GM21619 (cell line): ENCODE results near the gene SPPL3.
"Not testable (repeated sequence)": the region's sequence is repeated elsewhere in the genome, so short reads cannot be mapped to it uniquely, and the experiment has no call there.

Source experiments
- ATAC-seq: cut with Tn5 transposase; IDR thresholded peaks from one replicate; pipeline ENCODE4 v1.9.1; 2021; ENCODE audit not compliant: unreplicated experiment

The SPPL3 gene

DNA sequence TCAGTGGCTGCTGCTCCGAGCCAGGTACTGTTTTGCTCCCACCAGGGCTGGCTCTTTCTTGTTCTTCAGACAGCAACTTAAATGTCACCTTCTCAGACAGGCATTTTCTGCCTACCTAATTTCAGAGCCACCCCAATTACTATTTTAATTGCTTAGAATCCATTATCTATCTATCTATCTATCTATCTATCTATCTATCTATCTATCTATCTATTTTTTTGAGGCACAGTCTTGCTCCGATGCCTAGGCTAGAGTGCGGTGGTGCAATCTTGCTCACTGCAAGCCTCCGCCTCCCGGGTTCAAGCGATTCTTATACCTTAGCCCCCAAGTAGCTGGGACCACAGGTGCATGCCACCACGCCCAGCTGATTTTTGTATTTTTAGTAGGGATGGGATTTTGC is 58.5 kb downstream of the SPPL3 start:
- no peak for ATAC-seq

DNA sequence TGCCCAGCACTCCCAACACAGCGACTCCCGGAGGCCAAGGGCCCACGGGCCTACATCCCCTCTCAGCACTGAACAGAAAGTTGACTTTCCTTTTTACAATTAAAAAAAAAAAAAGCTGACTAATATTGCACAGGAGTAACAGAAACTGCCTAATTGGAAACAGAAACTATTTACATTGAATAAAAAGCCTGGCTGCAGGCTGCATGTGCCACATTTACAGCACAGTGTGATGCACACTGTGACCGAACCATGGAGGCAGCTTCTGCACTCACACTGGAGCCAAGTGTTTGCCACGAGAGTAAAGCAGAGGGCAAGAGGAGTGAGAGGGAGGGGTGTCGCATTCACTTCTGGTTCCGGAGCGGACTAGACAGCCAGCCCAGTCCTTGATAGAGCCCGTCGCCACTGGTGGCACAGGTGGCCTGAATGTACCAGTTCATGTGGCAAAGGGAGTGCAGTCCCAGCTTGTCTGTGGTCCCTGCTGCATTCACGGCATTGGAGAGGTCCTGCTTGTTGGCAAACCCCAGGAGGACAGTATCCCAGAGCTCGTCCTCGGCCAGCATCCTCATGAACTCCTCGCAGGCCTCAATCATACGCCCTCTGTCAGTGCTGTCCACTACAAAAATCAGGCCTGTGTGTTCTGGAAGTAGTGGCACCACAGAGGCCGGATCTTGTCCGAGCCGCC is 59.2 kb downstream of the SPPL3 start:
- ATAC-seq, result no peak

DNA sequence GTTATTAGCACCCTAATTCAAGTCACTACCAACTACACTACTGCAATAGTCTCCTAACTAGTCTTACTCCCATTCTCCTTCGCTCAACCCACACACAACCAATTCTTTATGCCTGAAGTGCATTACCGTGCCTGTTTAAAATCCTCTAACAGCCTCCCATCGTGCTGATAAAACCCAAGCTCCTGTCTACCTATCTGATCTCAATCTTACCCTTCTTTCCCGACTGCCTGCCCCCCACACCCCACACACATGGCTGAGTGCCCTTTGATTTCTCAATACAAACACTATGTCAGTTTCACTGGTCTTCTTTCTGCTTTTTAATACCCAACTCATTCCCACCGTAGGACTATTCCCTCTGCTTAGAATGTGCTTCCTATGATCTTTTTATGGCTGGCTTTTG is 59.9 kb downstream of the SPPL3 start:
- ATAC-seq, result no peak

DNA sequence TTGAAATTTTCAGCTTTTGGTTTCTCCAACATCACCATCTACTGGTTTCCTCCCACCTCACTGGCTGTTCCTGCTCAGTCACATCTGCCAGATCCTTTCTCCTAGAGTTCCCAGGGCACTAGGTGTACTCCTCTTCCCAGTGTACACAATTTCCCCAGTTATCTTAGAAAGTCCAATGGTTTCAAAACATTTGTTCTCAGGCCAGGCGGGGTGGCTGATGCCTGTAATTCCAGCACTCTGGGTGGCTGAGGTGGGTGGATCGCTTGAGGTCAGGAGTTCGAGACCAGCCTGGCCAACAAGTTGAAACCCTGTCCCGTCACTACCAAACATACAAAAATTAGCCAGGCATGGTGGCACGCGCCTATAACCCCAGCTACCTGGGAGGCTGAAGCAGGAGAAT is 60.7 kb downstream of the SPPL3 start:
- ATAC-seq, result no peak

DNA sequence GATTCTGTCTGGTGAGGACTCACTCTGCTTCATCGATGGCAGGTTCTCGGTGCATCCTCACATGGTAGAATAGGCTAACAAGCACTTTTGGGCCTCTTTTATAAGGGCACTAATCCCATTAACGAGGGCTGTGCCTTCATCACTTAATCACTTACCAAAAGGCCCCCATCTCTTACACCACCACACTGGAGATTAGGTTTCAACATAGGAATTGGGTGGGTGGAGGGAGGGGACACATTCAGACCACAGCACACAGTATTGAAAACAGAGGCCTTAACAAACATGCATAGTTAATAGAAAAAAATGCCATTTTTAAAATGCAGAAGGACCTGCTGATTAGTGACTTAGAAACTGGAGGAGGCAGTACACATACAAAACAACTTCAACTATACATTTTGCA is 61.6 kb downstream of the SPPL3 start:
- no peak for ATAC-seq

DNA sequence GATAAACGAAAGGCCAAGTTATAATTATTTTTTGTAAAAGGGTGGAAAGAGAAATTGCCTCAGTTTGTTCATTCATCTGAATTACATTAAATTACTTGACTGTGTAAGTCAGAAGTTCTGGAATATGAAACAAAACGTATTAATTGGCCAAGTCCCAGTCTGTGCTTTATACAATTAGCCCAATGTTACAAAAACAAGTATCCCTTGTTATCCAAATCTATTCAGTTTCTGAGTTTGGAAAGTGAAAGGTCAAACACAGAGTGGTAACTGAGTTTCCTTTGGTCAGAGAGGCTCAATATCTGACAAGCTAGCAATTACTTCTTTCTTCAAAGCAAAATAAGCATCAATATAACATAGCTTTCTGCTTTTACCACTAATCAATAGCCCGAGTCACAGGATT is 62.6 kb downstream of the SPPL3 start:
- no peak for ATAC-seq

DNA sequence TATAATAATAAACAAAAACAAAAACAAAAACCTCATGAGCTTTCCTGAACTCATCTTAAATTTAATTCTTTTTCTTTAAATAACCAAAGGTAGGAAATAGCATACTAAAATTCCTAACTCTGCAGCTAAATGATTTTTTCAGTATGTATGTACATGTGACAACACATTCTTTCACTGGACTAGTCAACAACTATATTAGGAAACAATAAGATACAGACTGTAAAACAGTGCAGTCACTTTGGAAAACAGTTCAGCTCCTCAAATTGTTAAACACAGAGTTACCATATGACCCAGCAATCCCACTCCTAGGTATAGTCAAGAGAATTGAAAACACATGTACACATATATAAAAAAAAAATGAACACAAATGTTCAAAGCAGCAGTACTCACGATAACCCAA is 64.7 kb downstream of the SPPL3 start:
- no peak for ATAC-seq

DNA sequence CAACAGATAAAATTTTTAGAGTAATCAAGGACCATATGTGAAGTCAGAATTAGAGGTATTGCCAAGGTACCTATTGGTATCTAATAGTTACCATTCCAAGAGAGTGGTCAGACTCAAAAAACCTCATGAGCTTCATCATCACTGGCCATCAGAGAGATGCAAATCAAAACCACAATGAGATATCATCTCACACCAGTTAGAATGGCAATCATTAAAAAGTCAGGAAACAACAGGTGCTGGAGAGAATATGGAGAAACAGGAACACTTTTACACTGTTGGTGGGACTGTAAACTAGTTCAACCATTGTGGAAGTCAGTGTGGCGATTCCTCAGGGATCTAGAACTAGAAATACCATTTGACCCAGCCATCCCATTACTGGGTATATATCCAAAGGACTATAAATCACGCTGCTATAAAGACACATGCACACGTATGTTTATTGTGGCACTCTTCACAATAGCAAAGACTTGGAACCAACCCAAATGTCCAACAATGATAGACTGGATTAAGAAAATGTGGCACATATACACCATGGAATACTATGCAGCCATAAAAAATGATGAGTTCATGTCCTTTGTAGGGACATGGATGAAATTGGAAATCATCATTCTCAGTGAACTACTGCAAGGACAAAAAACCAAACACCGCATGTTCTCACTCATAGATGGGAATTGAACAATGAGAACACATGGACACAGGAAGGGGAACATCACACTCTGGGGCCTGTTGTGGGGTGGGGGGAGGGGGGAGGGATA is 65.4 kb downstream of the SPPL3 start:
- ATAC-seq, result not testable (repeated sequence)

DNA sequence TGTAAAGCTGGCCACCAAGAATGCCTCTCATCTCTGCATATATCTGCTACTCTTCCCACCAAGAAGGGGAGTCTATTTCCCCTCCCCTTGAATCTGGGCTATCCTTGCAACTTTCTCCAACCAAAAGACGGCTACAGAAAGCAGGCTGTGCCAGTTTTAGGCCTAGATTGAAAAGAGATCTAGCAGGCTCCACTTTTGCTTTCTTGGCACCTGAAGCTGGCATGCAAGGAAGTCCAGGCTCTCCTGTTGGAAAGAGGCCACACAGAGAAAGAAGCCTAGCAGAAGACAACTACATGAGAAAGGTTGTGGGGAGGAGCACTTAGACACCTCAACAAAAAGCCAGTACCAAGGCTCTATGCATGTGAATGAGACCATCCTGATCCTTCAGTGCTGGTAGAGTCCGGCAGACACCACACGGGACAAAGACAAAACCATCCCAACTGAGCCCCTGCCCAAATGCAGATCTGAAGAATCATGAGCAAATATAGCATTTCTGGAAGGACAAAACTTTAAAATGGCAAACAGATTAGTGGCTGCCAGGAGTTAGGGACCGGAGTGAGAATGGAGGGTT is 68.0 kb downstream of the SPPL3 start:
- ATAC-seq, result no peak

DNA sequence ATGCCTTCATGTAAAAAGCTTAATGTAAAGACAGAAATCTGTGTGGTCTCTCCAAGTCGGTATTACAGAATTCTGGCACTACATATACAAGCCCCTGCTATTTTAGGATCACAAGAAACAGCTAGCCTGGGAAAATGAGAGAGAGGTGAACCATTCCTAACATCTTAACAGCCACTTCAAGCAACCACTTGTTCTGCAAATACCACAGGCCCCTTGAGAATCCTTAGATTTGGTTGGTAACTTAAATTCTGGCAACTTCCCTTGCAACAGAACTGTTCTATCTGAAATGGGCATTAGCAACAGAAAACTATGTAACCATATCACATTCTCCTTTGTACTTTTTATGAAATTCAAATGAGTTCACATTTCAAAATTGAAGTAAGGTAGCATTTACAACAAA is 68.5 kb downstream of the SPPL3 start:
- no peak for ATAC-seq

DNA sequence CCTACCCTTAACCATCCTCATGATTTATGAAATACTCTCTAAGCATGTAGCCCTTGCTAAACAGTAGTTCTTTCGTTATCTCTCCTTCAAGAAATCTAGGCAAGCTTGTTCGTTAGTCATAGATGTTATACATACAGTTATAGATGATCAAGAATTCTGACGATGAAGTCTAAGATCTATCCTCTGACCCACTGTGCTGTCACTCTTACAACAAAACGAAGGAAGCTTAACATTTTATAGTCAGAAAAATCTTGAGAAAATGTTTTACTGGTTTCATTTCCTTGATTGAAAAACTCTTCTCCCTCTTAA is 68.9 kb downstream of the SPPL3 start:
- no peak for ATAC-seq

DNA sequence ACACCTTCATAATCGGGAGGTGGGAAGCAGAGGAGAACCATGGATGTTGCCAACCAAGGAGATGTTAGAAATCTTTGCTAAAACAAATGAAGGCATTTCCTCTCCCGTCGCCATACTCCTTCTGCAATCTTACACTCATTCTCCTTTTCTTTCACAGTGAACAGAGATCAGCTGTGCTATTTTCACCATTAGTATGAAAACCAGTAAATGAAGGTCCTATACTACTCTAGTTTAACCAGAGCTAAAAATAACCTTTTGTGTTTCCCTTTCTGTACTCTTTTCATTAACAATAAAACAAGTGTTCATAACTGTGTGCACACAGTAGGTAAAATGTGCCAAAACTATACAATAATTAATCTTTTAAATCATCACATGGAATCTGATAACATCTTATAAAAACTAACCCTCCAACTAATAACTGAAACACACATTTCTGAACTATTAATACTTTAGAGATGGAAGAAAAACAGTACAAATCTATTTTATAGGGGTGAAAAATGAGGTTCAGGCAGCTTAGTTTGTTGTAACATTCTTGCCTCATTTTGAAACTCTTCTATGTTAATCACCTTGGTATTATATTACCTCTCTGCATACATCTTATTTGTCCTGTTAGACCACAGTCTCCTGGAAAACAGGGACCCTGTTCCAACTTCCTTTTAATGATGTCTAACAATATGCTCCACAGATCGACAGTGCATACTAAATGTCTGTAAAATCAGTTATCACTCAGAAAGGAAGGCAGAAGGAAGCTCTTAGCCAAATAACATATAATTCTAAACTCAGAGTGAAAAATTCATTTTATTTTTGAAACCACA is 69.5 kb downstream of the SPPL3 start:
- no peak for ATAC-seq

DNA sequence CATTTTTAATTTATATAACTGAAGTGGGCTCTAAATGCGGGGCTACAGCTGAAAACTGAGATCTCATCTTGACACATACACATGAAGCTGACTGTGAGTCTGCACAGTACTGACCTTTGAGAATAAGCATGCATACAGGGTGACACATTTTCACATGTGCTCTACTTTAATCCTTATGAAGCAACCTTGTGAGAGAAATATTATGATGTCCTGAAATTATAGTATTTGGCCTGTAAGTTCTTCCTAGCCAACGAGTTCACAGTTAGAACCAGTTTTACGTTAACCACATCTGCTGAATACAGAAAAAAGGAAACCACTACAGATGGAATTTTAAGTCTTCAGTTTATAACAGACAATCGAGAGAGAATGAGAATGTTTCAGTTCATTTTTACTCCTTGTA is 70.3 kb downstream of the SPPL3 start:
- ATAC-seq, result no peak

DNA sequence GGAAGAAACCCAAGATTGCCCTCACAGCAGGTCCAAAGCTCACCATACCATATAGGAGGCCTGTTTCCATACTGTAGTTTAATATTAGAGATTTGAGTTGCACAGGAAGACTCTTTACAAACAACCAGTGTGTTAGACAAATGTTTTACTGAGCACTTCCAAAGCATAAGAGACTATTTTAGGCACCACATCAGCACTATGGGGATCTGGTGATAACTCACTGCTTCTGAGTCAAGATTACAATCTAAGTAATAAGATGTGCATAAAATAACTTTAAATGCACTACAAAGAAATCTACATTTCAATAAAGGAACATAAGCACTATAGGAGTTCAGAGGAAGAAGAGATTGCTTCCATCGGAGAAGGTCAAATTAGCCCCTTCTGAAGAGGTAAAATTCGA is 71.4 kb downstream of the SPPL3 start:
- no peak for ATAC-seq

DNA sequence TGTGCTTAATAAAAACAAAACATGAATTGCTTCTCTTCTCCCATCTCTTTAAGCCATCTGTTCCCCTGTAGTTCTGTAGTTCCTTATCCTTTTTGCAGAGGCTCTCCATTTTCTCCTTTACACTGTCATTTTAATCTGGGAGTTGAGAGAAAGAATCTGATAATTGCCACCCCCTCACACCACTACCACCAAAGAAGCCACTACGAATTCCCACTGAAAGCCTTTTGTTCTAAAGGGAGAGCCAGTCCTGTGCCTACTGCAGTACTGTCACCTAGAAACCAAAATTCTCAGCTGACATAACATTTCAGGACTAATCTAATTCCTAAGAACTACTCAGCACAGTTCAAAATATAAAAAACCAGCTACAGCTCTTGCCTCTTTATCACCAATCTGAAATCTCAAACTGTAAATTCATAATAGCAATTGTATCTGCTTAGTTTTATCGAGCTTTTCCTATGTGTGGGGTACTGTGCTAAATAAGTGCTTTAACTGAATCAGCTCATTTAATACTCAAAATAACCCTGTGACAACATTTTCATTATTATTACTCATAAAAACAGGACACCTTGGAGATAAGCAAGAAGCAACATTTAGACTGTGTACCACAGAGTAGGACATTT is 72.4 kb downstream of the SPPL3 start:
- no peak for ATAC-seq

DNA sequence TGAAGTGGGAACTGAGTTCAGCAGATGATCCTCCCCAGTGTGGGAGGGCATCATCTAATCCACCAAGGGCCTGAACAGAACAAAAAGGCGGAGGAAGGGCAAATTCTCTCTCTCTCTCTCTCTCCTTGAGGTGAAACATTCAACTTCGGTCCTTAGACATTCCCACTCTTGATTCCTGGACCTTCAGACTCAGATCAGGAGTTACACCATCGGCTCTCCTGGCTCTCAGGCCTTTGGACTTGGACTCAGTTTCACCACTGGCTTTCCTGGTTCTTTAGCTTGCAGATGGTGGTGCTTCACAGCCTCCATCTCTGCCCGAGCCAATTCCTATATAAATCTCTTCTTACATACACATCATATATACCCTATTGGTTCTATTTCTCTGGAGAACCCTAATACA is 73.2 kb downstream of the SPPL3 start:
- no peak for ATAC-seq

DNA sequence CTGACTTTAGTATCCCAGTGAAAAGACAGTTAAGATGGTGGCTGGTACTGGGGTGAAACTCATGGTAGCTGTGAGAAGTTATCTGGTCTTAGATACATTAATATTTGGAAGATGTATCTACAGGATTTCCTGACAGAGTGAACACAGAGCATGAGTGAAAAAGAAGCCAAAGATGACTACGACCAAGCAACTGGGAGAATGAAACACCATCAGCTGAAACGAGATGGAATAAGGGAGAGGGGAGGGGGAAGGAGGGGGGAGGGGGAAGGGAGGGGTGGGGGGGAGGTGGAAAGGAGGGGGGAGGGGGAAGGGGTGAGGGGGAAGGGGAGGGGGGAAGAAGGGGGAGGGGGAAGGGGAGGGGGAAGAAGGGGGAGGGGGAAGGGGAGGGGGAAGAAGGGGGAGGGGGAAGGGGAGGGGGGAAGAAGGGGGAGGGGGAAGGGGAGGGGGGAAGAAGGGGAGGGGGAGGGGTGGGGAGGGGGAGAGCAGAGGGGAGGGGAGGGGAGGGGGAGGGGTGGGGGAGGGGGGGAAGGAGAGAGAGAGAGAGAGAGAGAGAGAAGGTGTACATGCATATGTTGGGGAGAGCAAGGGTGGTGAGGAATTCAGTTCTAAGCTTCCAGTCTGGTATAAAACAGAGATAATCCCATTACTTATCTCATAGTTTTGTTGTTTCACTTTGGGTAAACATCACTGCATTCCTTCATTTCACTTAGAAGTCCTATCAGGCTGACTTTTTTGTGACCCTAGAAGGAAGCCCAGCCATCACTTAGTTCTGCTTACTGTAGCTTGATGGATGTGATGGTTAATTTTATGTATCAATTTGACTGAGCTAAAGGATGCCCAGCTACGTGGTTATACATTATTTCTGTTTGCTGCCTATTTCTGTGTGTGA is 73.9 kb downstream of the SPPL3 start:
- ATAC-seq, result no peak

DNA sequence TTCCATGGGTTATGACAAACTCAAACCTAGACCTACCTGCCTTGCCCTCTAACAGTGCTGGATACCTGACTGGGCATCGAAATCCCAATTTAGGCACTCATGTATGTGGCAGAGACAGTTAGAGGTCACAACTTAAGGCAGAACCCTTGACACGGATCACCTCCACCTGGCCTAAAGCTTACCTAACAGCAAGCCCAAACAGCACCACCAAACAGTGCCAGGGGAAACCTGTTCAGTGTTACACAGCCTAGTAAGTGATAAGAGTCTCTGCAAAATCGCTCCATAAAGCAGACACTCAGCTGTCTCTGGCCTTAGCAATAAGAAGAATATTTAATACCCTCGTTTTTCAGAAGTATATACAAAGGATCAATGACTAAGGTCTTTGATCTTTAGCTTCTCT is 77.8 kb downstream of the SPPL3 start:
- ATAC-seq, result no peak

DNA sequence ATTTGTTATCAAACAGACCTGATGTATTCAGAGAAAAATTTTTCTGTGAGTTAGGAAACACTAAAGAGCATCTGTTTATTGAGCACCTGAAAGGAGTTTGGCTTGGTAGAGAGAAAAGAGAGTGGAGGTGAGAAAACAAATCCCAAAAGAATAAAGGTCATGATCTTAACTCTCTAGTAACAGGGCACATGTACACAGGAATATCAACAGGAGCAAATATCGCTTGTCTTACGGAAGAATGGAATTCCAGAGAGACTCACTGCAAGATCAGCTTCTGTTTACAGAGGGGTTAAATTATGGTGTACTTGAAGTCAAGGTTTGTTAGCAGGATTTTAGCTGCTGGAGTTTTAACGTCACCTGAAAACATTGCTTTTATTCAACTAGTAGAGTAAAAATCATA is 78.8 kb downstream of the SPPL3 start:
- ATAC-seq, result no peak

DNA sequence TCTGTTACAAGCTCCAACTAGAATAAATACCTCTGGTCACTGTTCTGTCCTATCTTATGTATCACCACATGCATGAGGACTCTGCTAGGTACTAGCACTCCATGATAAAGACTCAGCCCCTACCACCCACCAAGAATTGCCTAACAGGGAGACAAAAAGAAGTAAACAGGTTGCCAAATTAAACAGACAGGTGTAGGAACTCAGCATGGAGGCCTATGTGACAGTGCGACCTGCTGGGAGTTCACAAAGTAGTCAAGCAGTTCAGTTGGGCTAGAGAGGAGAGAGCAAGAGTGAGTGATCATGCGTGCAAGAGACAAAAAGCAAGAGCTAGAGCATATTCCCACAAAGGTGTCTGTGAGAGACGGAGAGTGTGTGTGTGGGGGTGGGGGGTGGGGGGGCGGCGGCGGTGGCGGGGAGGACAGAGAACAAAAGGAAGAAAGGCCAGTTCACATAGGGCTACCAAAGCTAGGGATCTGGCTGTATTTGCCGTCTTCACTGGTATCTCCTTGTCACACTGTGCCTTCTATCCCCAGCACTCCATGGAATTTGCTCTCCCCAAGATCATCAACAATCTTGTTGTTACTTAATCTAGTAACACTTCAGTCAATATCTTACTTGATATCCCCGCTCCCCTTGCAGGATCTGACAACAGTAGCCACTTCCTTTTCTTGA is 81.2 kb downstream of the SPPL3 start:
- no peak for ATAC-seq
